ENCODE measurements around the gene ARPP21.

GRCh38 chr3:35739964-35740527, 100.7 kb downstream of the ARPP21 start:
- no peak for TF ChIP-seq EZH2phosphoT487 (IDR thresholded peaks at IDR 0.05; ENCODE audit: borderline replicate concordance)
- no peak for TF ChIP-seq CTCF (conservative IDR thresholded peaks at IDR 0.05; ENCODE audit: low read length)

Data from Loucy (cell line).